ENCODE results near the gene PCP2. TPM values are rescaled to one million over a fixed set of nuclear protein-coding genes. Genes with fewer than 3 reads are reported as not detected.
A peak's percentile ranks its signal among the peaks of the same experiment; 100 is the strongest.

Gene PCP2
- total RNA-seq, 1 donor from 2014 or later: not detected

GRCh38 chr19:7661744-7662538 is 28.4 kb upstream of the PCP2 start:
- no peak for DNase-seq (ENCODE audit: low read depth in 2 of 2)

- no peak for DNase-seq (ENCODE audit: low read depth in 2 of 2)
Observed at GRCh38 chr19:7658219-7658686, 24.7 kb upstream of the PCP2 start.

- no peak for DNase-seq (ENCODE audit: low read depth in 2 of 2)
Observed at GRCh38 chr19:7657131-7657751, 23.7 kb upstream of the PCP2 start.

DNA sequence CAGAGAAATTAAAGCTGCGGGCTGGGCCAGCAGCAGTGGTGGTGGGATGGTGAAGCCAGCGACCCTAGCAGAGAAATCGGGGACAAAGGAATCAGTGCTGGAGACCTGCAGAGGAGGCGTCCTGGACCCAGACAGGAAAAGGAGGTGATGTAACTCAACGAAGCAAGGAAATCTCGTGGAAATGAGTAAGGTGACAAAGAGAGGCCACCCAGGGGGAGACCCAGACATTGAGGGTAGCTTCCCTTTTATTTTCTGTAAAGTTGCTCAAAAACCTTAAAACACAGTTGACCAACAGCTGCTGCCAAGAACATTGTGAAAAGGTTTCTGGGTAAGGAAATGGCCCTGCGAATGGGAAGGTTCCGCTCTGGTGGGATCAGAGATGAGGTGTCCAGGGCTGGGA is 22.1 kb upstream of the PCP2 start:
- no peak for DNase-seq (ENCODE audit: low read depth in 2 of 2)

- no peak for DNase-seq (ENCODE audit: low read depth in 2 of 2)
Observed at GRCh38 chr19:7654401-7654800, 20.9 kb upstream of the PCP2 start.

GRCh38 chr19:7652061-7652641 is 18.6 kb upstream of the PCP2 start:
- peak; percentile 59 to 71 for DNase-seq (ENCODE audit: low read depth in 2 of 2)

GRCh38 chr19:7650148-7650547 is 16.6 kb upstream of the PCP2 start:
- DNase-seq (ENCODE audit: low read depth in 2 of 2): no peak

DNA sequence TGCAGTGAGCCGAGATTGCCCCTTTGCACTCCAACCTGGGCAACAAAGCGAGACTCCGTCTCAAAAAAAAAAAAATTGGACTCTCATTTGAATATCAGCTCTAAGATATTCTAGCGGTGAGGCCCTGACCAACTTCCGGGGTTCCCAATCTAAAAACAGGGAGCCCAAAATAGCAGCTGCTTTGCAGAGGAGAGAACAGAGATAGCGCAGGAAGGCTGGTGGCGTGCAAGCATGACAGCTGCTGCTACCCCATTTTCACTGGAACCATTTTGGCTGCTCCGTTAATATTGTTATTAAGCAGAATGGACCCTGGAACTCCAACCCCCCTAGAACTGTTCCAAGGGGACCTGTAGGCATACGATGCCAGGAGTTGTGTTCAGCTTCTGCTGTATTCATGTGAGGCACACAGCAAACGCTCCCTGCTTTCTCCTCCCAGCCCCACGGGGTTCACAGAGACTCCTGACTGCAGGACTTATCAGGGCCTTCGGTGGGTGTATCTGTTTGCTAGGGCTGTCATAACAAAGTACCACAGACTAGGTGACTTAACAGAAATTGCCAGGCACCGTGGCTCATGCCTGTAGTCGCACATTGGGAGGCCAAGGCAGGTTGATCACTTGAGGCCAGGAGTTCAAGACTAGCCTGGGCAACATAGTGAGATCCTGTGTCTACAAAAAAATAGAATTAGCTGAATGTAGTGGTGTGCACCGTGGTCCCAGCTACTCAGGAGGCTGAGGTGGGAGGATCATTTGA is 14.9 kb upstream of the PCP2 start:
- DNase-seq (ENCODE audit: low read depth in 2 of 2): no peak

GRCh38 chr19:7647156-7647555 is 13.6 kb upstream of the PCP2 start:
- no peak for DNase-seq (ENCODE audit: low read depth in 2 of 2)

- DNase-seq (ENCODE audit: low read depth in 2 of 2): no peak
Observed at GRCh38 chr19:7646426-7646700, 12.8 kb upstream of the PCP2 start.

- no peak for DNase-seq (ENCODE audit: low read depth in 2 of 2)
Observed at GRCh38 chr19:7645656-7646425, 12.3 kb upstream of the PCP2 start.

- no peak for DNase-seq (ENCODE audit: low read depth in 2 of 2)
Observed at GRCh38 chr19:7645163-7645562, 11.6 kb upstream of the PCP2 start.

GRCh38 chr19:7644550-7644877 is 11.0 kb upstream of the PCP2 start:
- no peak for DNase-seq (ENCODE audit: low read depth in 2 of 2)

DNA sequence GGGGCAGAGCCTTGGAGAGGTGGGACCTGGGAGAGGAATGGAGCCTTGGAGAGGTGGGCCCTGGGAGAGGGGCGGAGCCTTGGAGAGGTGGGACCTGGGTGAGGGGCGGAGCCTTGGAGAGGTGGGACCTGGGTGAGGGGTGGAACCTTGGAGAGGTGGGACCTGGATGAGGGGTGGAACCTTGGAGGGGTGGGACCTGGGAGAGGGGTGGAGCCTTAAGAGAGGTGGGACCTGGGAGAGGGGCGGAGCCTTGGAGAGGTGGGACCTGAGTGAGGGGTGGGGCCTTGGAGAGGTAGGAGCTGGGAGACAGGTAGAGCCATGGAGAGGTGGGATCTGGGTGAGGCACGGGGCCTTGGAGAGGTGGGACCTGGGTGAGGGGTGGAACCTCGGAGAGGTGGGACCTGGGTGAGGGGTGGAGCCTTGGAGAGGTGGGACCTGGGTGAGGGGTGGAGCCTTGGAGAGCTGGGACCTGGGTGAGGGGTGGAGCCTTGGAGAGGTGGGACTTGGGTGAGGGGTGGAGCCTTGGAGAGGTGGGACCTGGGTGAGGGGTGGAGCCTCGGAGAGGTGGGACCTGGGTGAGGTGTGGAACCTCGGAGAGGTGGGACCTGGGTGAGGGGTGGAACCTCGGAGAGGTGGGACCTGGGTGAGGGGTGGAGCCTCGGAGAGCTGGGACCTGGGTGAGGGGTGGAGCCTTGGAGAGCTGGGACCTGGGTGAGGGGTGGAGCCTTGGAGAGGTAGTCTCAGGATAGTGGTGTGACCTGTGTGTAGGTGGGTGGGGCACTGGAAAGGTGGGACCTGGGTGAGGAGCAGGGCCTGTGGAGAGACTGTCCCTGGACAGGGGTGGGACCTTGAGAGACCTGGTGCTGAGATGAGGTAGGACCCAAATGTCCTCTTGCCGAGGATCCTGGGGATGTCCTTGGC is 10.4 kb upstream of the PCP2 start:
- DNase-seq (ENCODE audit: low read depth in 2 of 2): peak in 1 of 2 donors; percentile 31

DNA sequence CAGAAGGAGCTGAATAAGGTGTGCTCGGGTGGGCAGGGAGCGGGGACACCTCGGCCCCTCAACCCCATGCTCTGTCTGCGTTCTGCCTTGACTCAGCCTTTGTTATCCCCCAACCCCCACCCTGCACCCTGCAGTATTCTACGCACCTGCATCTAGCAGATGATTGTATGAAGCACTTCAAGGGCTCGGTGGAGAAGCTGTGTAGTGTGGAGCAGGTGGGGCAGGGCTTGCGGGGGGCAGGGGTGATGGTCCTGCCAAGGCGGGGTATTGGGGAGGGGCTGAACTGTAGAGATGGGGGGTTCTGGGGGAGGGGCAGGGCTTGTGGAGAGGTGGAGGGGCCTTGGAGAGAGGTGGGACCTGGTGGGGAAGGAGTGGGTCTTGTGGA is 9.5 kb upstream of the PCP2 start:
- DNase-seq (ENCODE audit: low read depth in 2 of 2): no peak

- no peak for DNase-seq (ENCODE audit: low read depth in 2 of 2)
Observed at GRCh38 chr19:7642295-7643030, 8.9 kb upstream of the PCP2 start.

DNA sequence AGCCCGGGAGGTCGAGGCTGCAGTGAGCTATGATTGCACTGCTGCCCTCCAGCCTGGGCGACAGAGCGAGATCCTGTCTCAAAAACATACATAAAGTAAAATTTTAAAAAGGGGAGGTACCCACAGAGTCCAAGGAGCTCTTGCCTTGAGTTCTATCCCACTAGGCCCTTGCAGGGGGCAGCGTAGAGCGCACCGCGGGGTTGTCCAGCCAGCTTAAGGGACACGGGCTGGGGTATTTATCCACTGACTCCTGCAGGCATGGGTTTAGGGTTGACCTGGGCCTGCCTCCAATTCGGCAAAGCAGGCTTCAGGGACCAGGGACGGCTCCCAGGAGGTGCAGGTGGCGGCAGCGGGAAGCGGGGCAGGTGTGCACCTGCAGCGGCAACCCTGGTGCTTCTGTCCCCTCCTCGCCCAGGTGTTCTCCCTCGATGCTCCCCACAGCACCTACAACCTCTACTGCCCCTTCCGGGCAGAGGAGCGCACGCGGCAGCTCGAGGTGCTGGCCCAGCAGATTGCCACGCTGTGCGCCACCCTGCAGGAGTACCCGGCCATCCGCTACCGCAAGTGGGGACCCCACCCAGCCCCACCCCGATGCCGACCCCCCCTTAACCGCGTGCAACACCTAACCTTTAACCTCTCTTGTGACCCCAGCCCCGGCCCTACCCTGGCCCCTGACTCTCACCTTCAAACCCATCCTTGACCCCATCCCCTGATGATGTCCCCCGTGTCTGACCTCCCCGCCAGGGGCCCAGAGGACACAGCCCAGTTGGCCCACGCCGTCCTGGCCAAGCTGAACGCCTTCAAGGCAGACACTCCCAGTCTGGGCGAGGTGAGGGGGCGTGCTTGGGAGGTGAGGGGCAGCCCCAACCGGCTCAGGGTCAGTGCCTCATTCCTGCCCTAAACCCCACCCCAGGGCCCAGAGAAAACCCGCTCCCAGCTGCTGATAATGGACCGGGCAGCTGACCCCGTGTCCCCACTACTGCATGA is 8.1 kb upstream of the PCP2 start:
- DNase-seq (ENCODE audit: low read depth in 2 of 2): no peak

- no peak for DNase-seq (ENCODE audit: low read depth in 2 of 2)
Observed at GRCh38 chr19:7640803-7641202, 7.3 kb upstream of the PCP2 start.

GRCh38 chr19:7639863-7640348 is 6.4 kb upstream of the PCP2 start:
- no peak for DNase-seq (ENCODE audit: low read depth in 2 of 2)
